BJ (cell line): ENCODE results near the gene TOR4A. TPM values are rescaled to one million over a fixed set of nuclear protein-coding genes. Genes with fewer than 3 reads are reported as not detected.

Source experiments
- CTCF ChIA-PET: fragments of 350-600 bp; formaldehyde crosslinking; extraction: SDS; loops from one replicate; lab custom pipeline; 2021; ENCODE audit warnings: antibody characterized with exemption, inconsistent platforms; lab: Yijun Ruan, JAX
- POLR2A ChIA-PET: fragments of 300-600 bp; sonication (Branson Sonifier 250); formaldehyde crosslinking; extraction: SDS; loops from one replicate; lab custom pipeline; 2021; ENCODE audit warnings: antibody characterized with exemption; lab: Charles Lee
- DNase-seq: peaks from one replicate; pipeline ENCODE4 v3.0.0-alpha.2; 2011; ENCODE audit warnings: low read depth
- H3K27me3 ChIP-seq: 2 replicates; pipeline ENCODE4 v1.6.0; 2011; ENCODE audit warnings: low read length; ENCODE audit not compliant: control insufficient read depth, insufficient read depth
- H3K36me3 ChIP-seq: 2 replicates; pipeline ENCODE4 v1.5.1; 2011; ENCODE audit warnings: low read length; ENCODE audit not compliant: control insufficient read depth, insufficient read depth
- H3K4me3 ChIP-seq: 2 replicates; pipeline ENCODE4 v1.5.1; 2011; ENCODE audit warnings: low read depth, mild to moderate bottlenecking, control low read depth, low read length
- CTCF ChIP-seq: IDR thresholded peaks from 2 replicates; pipeline ENCODE4 v1.5.1; 2011; ENCODE audit warnings: low read depth, mild to moderate bottlenecking, control low read depth, inconsistent platforms, low read length, moderate library complexity; ENCODE audit not compliant: insufficient read depth
- polyA plus RNA-seq: library from polyadenylated mRNA; depleted of rRNA; stranded (reverse); fragments of >200 nt; gene quantifications from 2 replicates; pipeline ENCODE4 v1.2.3, GENCODE V29; 2011

The TOR4A gene
- polyA plus RNA-seq, 1 experiment, result 23.8 TPM

- peaks cover 18% of the 10 kb centered on the region for H3K36me3 ChIP-seq
- TF ChIP-seq CTCF, result no peak
- no peak overlapping the region for H3K4me3 ChIP-seq
- CTCF ChIA-PET, result interaction anchor here (1.2 kb wide), 1 partner anchor 11 kb away, joined by 3 read pairs; no protein-coding TSS in a partner anchor
- no peak for DNase-seq
- H3K27me3 ChIP-seq, result no peaks in the 10 kb centered on the region
- POLR2A ChIA-PET, result no interaction called here
Measured at GRCh38 chr9:137272241-137273094, 5.1 kb upstream of the TOR4A start.

GRCh38 chr9:137273095-137273490 is 4.4 kb upstream of the TOR4A start:
- no peak for TF ChIP-seq CTCF
- DNase-seq, result no peak
- H3K36me3 ChIP-seq, result peaks cover 16% of the 10 kb centered on the region
- ChIA-PET POLR2A (no interaction called here), CTCF (interaction anchor here (1.2 kb wide), 1 partner anchor 11 kb away, joined by 3 read pairs; no protein-coding TSS in a partner anchor)
- H3K27me3 ChIP-seq, result no peaks in the 10 kb centered on the region
- H3K4me3 ChIP-seq, result no peak overlapping the region

GRCh38 chr9:137273611-137274320 is 3.8 kb upstream of the TOR4A start:
- H3K36me3 ChIP-seq, result peaks cover 15% of the 10 kb centered on the region
- no peak for DNase-seq
- H3K4me3 ChIP-seq, result no peak overlapping the region
- POLR2A ChIA-PET, result no interaction called here
- TF ChIP-seq CTCF, result no peak
- CTCF ChIA-PET, result interaction anchor here (0.5 to 1.2 kb wide), 2 partner anchors 12 to 20 kb away, joined by 3 read pairs; no protein-coding TSS in a partner anchor
- no peaks in the 10 kb centered on the region for H3K27me3 ChIP-seq

DNA sequence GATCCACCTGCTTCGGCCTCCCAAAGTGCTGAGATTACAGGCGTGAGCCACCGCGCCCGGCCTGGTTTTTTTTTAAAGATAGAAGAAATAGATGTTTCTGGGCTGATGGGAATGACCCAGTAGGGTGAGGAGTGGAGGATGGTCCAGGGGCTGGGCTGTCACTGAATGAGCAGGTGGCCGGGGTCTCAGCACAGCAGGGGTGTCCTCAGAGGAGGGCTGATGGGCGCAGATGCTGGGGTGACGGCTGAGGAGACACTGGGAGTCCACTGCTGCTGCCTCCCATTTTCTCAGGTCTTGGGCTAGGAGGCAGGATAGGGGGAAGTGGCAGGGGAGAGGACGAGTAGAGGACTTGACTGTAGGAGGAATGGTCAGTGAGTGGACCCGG is 2.3 kb upstream of the TOR4A start:
- TF ChIP-seq CTCF, result no peak
- no peak for DNase-seq
- H3K4me3 ChIP-seq, result no peak overlapping the region
- peaks cover 25% of the 10 kb centered on the region for H3K36me3 ChIP-seq
- no peaks in the 10 kb centered on the region for H3K27me3 ChIP-seq
- ChIA-PET POLR2A (no interaction called here), CTCF (no interaction called here)
